ENCODE data around the gene NPAS2. TPM values are rescaled to one million over a fixed set of nuclear protein-coding genes. Genes with fewer than 3 reads are reported as not detected.

The NPAS2 gene
- total and polyA plus RNA-seq, 4 donors = 5.9 to 17.1 (median 10.4) TPM

- H3K9ac ChIP-seq (ENCODE audit: insufficient read depth in 1 of 2, low read length in 2 of 2) = no peak overlapping the region
- no peaks in the 10 kb centered on the region for H3K36me3 ChIP-seq (ENCODE audit: control insufficient read depth in 4 of 4, insufficient read depth in 4 of 4, low read length in 4 of 4)
- TF ChIP-seq, protein P1, sequence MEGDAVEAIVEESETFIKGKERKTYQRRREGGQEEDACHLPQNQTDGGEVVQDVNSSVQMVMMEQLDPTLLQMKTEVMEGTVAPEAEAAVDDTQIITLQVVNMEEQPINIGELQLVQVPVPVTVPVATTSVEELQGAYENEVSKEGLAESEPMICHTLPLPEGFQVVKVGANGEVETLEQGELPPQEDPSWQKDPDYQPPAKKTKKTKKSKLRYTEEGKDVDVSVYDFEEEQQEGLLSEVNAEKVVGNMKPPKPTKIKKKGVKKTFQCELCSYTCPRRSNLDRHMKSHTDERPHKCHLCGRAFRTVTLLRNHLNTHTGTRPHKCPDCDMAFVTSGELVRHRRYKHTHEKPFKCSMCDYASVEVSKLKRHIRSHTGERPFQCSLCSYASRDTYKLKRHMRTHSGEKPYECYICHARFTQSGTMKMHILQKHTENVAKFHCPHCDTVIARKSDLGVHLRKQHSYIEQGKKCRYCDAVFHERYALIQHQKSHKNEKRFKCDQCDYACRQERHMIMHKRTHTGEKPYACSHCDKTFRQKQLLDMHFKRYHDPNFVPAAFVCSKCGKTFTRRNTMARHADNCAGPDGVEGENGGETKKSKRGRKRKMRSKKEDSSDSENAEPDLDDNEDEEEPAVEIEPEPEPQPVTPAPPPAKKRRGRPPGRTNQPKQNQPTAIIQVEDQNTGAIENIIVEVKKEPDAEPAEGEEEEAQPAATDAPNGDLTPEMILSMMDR (IDR thresholded peaks at IDR 0.05; ENCODE audit: control extremely low read depth, extremely low read depth) = no peak
- H3K4me3 ChIP-seq = no peak overlapping the region
- no peaks in the 10 kb centered on the region for H3K27me3 ChIP-seq (ENCODE audit: control insufficient read depth in 3 of 3, insufficient read depth in 3 of 3, low read length in 2 of 3)
- ATAC-seq (ENCODE audit: insufficient read depth, low FRiP score) = no peak
- no peaks in the 10 kb centered on the region for H3K9me3 ChIP-seq (ENCODE audit: control insufficient read depth in 4 of 4, insufficient read depth in 3 of 4, low read length in 3 of 4)
- WGBS, 2 donors = 50 to 60% methylated on average over 5 of the region's 5 CpGs
- H3K4me1 ChIP-seq (ENCODE audit: control insufficient read depth in 5 of 5, insufficient read depth in 5 of 5, low read length in 5 of 5) = peaks cover 0 to 9% (median 7%) of the 10 kb centered on the region in 5 donors
- no peak overlapping the region for H3K27ac ChIP-seq (ENCODE audit: low read depth in 1 of 2, low read length in 1 of 2)
- DNase-seq = no peak
Measured at GRCh38 chr2:100907832-100908231, 87.9 kb downstream of the NPAS2 start.

GRCh38 chr2:100909534-100910081 lies 89.7 kb downstream of the NPAS2 start:
- DNase-seq (no peak), ATAC-seq (ENCODE audit: insufficient read depth, low FRiP score) (no peak)
- Histone ChIP-seq H3K36me3 (ENCODE audit: control insufficient read depth in 4 of 4, insufficient read depth in 4 of 4, low read length in 4 of 4) (peaks cover 0 to 3% (median 0%) of the 10 kb centered on the region in 4 donors), H3K9ac (ENCODE audit: insufficient read depth in 1 of 2, low read length in 2 of 2) (no peak overlapping the region), H3K27me3 (ENCODE audit: control insufficient read depth in 3 of 3, insufficient read depth in 3 of 3, low read length in 2 of 3) (no peaks in the 10 kb centered on the region), H3K27ac (ENCODE audit: low read depth in 1 of 2, low read length in 1 of 2) (no peak overlapping the region), H3K9me3 (ENCODE audit: control insufficient read depth in 4 of 4, insufficient read depth in 3 of 4, low read length in 3 of 4) (no peaks in the 10 kb centered on the region), H3K4me3 (no peak overlapping the region), H3K4me1 (ENCODE audit: control insufficient read depth in 5 of 5, insufficient read depth in 5 of 5, low read length in 5 of 5) (peaks cover 0 to 4% (median 0%) of the 10 kb centered on the region in 5 donors)
- 75 to 76% methylated on average over 10 of the region's 10 CpGs for WGBS, 2 donors
- TF ChIP-seq, protein P1 (IDR thresholded peaks at IDR 0.05; ENCODE audit: control extremely low read depth, extremely low read depth) = no peak

DNA sequence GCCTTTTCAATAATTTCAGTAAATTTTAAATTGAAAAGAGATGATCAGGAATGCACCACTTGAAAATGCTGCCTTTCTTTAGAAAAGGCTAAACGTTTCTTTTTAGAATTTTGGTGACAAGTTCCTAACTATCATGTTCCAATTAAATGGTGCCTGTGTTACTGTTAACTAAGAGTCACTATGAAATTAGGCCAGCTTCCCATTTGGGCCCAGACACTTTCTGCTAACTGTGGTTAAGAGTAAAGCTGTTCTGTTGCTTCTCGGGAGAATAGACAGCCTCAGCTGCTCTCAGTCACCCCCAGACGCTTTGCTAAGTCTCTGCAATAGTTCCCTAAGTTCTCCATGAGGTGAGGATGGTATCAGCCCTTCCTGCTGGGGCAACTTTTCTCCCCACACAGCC lies 90.2 kb downstream of the NPAS2 start:
- WGBS, 2 donors = 85 to 86% methylated on average over 3 of the region's 3 CpGs
- Histone ChIP-seq H3K4me3 (no peak overlapping the region), H3K9ac (ENCODE audit: insufficient read depth in 1 of 2, low read length in 2 of 2) (no peak overlapping the region), H3K27ac (ENCODE audit: low read depth in 1 of 2, low read length in 1 of 2) (no peak overlapping the region), H3K4me1 (ENCODE audit: control insufficient read depth in 5 of 5, insufficient read depth in 5 of 5, low read length in 5 of 5) (peaks cover 0 to 4% (median 0%) of the 10 kb centered on the region in 5 donors), H3K36me3 (ENCODE audit: control insufficient read depth in 4 of 4, insufficient read depth in 4 of 4, low read length in 4 of 4) (peaks cover 0 to 3% (median 0%) of the 10 kb centered on the region in 4 donors), H3K27me3 (ENCODE audit: control insufficient read depth in 3 of 3, insufficient read depth in 3 of 3, low read length in 2 of 3) (no peaks in the 10 kb centered on the region), H3K9me3 (ENCODE audit: control insufficient read depth in 4 of 4, insufficient read depth in 3 of 4, low read length in 3 of 4) (no peaks in the 10 kb centered on the region)
- no peak for DNase-seq
- TF ChIP-seq, protein P1 (IDR thresholded peaks at IDR 0.05; ENCODE audit: control extremely low read depth, extremely low read depth) = no peak
- no peak for ATAC-seq (ENCODE audit: insufficient read depth, low FRiP score)

DNA sequence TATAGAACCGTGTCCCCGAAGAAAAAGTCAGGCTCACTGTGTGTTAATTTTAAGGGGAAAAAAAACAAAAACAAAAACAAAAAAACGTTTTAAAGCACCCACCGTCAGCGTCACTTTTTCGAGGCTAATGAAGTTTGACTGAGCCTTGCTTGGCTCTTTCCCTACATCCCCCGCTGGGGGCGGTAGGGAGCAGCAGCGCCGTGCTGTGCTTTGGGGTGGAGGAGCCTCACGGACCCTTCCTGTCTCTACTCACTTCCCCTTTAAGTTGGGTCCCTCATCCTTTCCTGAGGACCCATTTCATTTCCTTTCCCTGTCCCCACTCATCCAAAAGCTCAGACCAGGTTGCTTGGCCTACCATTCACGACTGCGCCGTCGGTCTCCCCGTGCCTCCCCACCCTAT lies 99.4 kb downstream of the NPAS2 start:
- ATAC-seq (ENCODE audit: insufficient read depth, low FRiP score) (no peak), DNase-seq (no peak)
- H3K4me1 ChIP-seq (ENCODE audit: control insufficient read depth in 5 of 5, insufficient read depth in 5 of 5, low read length in 5 of 5) = peaks cover 0 to 9% (median 1%) of the 10 kb centered on the region in 5 donors
- no peak overlapping the region for H3K9ac ChIP-seq (ENCODE audit: insufficient read depth in 1 of 2, low read length in 2 of 2)
- WGBS, 2 donors = 48 to 65% methylated on average over 16 of the region's 16 CpGs
- H3K27ac ChIP-seq (ENCODE audit: low read depth in 1 of 2, low read length in 1 of 2) = no peak overlapping the region
- H3K4me3 ChIP-seq = no peak overlapping the region
- no peaks in the 10 kb centered on the region for H3K27me3 ChIP-seq (ENCODE audit: control insufficient read depth in 3 of 3, insufficient read depth in 3 of 3, low read length in 2 of 3)
- H3K9me3 ChIP-seq (ENCODE audit: control insufficient read depth in 4 of 4, insufficient read depth in 3 of 4, low read length in 3 of 4) = no peaks in the 10 kb centered on the region
- TF ChIP-seq, protein P1 (IDR thresholded peaks at IDR 0.05; ENCODE audit: control extremely low read depth, extremely low read depth) = no peak
- peaks cover 0 to 2% (median under 1%) of the 10 kb centered on the region in 4 donors for H3K36me3 ChIP-seq (ENCODE audit: control insufficient read depth in 4 of 4, insufficient read depth in 4 of 4, low read length in 4 of 4)
